Activated CD4-positive, alpha-beta T cell treated with anti-CD3 and anti-CD28 coated beads for 4 hours (primary cell): Measurements from ENCODE around the gene MCRIP2.

Experiments used
- DNase-seq, 2 donors: peaks; one replicate each; pipeline ENCODE4 v3.0.0-alpha.2; 2020

MCRIP2 gene

DNA sequence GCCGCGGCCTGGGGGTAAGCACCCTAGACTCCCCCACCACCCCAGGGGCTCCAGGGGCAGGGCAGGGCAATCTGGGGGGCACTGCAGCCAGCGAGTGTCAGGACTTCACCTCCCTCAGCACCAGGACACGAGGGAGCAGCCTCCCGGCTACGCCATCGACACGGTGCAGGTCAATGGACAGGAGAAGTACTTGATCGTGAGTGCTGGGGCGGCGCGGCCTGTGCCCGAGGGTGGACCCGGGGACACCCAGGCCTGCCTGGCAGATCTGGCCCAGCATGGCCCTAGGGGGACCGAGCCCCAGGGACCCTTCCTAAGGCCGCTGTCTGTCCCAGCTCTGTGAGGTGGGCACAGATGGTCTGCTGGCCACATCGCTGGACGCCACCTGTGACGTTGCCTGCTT lies 30.7 kb downstream of the MCRIP2 start:
- no peak for DNase-seq

DNA sequence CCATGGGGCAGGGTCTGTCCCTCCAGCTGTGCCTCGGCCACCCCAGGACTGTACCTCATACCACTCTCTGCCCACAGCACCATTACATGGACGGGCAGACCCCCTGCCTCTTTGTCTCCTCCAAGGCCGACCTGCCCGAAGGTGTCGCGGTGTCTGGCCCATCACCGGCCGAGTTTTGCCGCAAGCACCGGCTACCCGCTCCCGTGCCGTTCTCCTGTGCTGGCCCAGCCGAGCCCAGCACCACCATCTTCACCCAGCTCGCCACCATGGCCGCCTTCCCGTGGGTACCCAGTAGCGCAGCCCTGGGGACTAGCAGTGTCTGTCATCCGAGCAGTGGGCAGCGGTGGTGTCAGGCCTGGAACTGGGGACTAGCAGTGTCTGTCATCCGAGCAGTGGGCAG lies 31.2 kb downstream of the MCRIP2 start:
- no peak for DNase-seq

DNA sequence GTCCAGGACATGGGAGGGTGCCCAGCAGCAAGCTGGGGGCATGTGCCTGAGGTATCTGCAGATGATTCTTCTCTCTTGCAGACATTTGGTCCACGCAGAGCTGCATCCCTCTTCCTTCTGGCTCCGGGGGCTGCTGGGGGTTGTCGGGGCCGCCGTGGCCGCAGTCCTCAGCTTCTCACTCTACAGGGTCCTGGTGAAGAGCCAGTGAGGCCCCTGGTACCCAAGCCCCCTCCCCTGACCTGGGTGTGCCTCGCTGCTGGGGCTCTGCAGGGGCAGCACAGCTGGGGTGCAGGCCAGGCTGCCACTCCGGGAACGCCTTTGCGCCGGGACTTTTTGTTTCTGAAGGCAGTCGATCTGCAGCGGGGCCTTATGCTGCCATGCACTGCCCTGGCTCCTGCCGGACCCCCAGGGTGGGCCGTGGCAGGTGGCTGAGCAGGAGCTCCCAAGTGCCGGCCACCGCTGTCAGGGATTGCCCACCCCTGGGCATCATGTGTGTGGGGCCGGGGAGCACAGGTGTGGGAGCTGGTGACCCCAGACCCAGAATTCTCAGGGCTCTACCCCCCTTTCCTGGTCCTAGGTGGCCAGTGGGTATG lies 31.9 kb downstream of the MCRIP2 start:
- DNase-seq: no peak

DNA sequence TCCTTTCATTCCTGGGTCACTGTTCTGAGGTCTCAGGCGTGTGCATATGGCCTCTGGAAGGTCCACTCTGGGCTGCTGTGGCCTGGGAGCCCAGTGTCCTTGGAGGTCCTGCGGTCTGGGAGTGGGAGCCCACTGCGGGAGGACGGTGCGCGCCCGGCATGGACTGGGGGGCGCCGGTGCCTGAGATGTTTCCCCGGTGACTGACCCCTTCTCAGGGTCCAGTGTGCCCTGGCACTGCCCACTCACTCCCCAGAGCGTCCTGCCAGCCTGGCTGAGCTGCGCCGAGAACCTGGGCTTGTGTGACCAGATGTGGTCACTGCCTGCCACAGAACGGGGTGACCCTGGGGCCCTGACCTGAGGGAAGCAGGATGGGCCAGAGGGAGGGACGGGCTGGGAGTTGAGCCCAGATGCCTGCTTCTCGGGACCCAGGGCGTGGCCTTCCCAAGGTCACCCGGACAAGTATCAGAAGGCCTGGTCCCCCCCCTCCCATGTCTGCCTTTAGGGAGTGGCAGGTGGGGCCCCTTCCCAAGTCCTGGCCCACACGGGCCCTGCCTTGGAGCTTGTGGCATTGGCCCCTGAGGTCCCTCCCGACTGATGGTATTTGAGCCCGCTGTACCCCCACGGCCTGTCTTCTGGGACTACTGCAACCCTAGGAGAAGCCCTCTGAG lies 32.7 kb downstream of the MCRIP2 start:
- DNase-seq: no peak

DNA sequence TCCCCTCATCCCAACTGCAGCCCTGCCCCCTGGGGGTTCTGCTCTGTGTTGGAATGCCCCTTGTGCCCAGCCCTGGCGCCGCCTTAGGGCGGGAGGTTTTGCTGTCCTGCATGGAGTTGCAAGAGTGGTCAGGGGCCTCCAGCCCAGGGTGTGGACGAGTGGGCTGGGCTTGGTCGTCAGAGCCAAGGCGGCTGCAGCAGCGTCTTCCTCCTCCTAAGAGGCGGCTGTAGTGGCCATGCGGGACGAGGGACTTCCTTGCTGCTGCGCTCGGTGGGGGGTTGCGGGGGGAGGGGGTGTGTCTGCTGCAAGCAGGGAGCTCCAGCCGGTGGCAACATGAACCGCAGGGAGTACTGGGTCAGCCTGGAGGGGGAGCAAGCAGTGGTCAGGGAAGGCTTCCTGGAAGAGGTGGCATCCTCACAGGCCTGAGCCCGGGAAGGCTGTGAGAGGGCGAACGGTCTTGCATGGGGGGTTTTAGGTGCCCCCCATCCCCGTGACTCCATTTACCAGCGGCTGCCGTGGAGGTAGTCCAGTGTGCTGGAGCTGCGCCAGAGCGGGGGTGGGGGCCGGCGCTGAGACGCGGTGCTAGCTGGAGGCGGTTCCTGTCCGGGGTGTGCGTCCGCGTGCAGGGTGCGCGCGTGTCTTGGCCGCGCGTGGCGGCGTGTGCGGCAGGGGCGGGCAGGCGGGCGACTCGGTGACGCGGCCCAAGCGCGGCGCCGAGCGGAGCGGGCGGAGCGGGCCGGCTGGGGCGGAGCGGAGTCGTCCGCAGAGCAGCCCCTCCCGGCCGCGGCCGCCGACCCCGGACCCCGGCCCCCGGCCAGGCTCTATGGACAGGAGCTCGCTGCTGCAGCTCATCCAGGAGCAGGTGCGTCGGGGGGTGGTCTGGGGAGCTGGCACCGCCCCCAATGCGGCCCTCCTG lies 33.6 kb downstream of the MCRIP2 start, which contains the start of gene RHBDL1:
Gene RHBDL1 (plus strand): TSS at position 704 of the 916 bp plus-strand sequence. CDS start 120 bp downstream, at position 824.
- DNase-seq: no peak

DNA sequence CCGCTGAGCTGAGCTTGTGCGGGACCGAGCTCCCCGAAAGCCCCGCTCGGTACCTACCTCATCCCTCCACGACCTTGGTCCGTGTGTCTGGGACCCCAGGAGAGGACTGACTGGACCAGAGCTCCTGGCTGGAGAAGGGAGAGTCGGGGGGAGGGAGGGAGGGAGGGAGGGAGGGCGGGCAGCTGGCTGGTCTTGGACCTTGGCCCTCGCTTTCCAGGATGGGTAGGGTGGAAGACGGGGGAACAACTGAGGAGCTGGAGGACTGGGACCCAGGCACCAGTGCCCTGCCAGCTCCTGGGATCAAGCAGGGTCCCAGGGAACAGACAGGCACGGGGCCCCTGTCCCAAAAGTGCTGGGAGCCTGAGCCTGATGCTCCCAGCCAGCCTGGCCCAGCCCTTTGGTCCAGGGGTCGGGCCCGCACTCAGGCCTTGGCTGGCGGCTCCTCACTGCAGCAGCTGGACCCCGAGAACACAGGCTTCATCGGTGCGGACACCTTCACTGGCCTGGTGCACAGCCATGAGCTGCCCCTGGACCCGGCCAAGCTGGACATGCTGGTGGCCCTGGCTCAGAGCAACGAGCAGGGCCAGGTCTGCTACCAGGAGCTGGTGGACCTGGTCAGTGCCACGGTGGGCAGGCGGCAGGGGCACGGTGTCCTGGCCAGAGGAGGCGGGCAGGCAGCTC lies 34.4 kb downstream of the MCRIP2 start:
- no peak for DNase-seq

DNA sequence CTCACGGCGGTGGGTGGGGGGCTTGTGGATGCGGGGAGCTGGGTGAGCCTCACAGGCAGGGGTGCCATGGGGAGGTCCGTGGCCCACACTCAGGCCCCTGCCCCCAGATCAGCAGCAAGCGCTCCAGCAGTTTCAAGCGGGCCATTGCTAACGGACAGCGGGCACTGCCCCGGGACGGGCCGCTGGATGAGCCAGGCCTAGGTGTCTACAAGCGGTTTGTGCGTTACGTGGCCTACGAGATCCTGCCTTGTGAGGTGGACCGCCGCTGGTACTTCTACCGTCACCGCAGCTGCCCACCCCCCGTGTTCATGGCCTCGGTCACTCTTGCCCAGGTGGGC lies 34.9 kb downstream of the MCRIP2 start:
- no peak for DNase-seq

DNA sequence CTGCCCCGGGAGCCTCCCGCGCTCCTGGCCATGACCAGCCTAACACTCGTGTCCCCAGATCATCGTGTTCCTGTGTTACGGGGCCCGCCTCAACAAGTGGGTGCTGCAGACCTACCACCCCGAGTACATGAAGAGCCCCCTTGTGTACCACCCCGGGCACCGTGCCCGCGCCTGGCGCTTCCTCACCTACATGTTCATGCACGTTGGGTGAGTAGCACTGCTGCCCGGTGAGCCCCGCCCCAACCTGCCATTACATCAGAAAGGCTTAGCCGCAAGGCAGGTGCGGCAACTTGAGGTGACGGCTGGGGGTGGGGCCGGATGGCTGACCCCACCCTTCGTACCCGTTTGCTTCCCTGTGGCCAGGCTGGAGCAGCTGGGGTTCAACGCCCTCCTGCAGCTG lies 35.3 kb downstream of the MCRIP2 start:
- DNase-seq: no peak

DNA sequence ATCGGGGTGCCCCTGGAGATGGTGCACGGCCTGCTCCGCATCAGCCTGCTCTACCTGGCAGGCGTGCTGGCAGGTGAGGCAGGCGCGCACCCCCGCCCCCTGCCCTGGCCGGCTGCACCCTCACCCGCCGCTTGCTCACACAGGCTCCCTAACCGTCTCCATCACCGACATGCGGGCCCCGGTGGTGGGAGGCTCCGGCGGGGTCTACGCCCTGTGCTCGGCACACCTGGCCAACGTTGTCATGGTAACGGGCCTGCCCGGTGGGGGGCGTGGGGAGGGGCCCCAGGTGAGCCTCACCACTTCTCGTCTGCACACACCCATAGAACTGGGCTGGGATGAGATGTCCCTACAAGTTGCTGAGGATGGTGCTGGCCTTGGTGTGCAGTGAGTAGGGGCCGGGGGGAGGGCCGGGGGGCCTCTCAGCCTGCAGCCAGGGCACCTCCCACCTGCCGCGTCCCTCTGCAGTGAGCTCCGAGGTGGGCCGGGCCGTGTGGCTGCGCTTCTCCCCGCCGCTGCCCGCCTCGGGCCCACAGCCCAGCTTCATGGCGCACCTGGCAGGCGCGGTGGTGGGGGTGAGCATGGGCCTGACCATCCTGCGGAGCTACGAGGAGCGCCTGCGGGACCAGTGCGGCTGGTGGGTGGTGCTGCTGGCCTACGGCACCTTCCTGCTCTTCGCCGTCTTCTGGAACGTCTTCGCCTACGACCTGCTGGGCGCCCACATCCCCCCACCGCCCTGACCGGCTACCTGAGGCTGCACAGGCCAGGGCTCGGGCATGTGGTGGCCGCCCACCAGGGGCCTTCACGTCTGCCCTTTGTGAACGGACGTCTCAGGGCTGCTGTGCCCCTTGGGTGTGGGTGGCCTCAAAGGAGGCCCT lies 35.9 kb downstream of the MCRIP2 start:
- DNase-seq: no peak

DNA sequence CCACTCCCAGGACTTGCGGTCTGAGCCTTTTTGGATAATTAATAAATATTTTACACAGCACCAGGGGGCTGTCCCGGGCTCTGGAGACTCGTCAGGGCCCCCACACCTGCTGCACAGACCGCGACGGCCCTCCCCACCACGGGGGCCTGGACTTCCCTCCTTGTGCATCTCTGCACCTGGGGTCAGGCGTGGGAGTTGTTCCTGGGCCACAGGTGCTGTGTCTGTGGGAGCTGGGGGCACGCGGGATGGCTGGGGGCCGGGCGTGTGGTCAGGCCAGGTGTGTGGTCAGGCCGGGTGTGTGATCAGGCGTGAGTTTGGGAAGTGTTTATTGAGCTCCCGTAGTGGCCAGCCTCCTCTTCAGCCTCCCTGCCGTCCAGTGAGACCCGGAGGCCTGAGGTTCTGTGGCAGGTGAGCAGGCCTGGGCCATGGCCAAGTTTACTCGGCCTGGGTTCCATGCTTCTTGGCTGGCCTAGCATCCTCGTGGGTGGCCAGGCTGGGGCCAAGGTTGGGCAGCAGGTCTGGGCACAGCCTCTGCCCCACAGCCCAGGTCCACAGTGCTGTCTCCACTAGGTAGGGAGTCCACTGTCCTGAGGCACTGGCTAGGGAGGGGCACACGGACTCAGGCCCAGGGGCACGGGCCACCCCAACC lies 36.7 kb downstream of the MCRIP2 start:
- no peak for DNase-seq

DNA sequence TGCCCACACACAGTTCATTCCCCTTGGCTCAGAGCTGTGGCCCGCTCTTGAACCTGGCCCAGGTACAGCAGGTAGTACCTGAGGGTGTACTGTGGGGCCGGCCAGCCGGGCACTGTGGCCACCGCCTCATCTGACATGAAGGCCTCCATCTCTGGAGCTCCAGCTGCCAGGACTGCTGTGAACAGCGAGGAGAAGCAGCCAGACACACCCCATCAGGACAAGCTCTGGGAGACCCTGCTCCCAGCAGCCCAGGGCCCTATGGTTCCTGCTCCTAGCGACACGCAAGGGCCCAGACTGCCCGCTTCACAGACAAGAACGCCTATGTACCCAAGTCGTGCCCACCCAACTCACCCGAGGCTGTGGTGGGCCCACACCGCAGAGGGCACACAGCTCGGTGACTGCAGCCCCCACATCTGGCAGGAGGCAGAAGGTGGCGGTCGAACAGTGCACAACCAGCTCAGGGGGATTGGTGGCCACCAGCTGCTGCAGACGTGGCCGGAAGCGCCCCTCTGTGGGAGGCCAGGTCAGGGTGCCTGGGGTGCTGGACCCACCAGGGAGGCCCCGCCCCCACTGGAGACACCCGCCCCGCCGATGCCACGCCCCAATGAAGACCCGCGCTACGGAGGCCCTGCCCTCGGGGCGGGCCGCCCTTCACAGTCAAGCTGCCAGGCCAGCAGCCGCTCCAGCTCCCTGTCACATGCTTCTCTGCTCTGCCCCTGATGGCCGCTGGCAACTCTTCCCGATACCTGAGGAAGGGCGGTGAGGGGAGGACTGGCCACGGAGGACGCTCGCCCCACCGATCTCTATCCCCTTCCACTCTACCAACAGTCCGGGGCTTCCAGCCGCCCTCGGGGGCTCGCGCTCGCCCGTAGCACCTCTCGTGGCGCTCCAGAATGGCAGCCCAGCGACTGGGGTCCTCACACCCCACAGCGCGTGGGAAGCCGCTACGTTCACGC lies 37.5 kb downstream of the MCRIP2 start:
- peak; percentile 47 to 50 for DNase-seq

DNA sequence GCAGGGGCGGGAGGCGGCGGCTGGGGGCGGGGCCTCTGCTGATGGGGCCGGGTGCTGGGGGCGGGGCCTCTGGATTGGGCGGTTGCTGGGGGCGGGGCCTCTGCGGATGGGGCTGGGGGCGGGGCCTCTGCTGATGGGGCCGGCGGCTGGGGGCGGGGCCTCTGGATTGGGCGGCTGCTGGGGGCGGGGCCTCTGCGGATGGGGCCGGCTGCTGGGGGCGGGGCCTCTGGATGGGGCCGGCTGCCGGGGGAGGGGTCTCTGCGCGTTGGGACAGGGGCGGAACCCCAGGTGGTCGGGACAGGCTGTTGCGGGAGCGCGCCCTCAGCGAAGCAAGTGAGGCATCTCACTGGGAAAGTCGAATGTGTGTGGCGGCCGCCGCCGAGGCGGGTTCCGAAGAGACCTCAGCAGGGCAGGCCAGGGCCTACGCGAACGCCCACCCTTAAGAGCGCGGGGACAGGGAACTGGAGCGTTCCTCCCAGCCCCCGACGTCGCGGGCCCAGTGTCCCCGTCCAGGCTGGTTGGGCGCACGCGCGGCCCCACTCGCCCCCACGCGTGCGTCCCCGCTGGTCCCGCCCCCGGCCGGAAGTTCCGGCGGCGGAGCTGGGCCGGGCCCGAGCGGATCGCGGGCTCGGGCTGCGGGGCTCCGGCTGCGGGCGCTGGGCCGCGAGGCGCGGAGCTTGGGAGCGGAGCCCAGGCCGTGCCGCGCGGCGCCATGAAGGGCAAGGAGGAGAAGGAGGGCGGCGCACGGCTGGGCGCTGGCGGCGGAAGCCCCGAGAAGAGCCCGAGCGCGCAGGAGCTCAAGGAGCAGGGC lies 38.4 kb downstream of the MCRIP2 start, which contains the start of gene STUB1:
Gene STUB1 (plus strand): TSS at position 597 of the 811 bp plus-strand sequence. CDS start 116 bp downstream, at position 713.
- peak; percentile 91 to 93 for DNase-seq

DNA sequence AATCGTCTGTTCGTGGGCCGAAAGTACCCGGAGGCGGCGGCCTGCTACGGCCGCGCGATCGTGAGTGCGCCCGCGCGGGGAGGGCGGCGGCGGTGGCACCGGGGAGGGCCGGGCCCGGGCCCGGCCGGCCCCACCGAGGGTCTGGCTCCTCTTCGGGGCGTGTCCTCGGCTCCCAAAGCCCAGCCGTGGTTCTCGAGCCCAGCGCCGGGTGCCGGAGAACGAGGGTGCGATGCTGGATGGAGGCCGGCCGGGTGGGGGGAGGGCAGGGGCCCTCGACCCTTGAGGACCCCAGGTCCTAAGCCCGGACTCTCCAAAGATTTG lies 39.0 kb downstream of the MCRIP2 start:
- DNase-seq: no peak

DNA sequence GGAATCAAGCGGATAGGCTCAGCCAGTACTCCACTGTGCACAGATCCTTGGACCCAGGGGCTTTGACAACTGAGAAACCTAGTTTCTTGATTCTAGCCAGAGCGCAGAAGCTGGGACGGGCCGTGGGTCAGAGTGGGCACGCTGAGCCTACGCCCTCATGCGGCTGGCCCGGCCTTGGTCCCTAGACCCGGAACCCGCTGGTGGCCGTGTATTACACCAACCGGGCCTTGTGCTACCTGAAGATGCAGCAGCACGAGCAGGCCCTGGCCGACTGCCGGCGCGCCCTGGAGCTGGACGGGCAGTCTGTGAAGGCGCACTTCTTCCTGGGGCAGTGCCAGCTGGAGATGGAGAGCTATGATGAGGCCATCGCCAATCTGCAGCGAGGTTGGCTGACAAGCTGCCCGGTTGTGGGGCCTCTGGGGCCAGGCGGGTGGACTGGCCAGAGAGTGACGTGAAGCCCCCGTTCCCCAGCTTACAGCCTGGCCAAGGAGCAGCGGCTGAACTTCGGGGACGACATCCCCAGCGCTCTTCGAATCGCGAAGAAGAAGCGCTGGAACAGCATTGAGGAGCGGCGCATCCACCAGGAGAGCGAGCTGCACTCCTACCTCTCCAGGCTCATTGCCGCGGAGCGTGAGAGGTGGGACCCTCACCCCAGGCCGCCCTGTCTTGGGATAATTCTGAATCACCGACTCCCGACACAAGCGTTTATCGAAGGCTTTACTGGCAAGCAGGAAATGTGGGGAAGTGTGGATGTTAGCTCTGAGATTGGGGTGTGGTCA lies 39.5 kb downstream of the MCRIP2 start:
- no peak for DNase-seq

DNA sequence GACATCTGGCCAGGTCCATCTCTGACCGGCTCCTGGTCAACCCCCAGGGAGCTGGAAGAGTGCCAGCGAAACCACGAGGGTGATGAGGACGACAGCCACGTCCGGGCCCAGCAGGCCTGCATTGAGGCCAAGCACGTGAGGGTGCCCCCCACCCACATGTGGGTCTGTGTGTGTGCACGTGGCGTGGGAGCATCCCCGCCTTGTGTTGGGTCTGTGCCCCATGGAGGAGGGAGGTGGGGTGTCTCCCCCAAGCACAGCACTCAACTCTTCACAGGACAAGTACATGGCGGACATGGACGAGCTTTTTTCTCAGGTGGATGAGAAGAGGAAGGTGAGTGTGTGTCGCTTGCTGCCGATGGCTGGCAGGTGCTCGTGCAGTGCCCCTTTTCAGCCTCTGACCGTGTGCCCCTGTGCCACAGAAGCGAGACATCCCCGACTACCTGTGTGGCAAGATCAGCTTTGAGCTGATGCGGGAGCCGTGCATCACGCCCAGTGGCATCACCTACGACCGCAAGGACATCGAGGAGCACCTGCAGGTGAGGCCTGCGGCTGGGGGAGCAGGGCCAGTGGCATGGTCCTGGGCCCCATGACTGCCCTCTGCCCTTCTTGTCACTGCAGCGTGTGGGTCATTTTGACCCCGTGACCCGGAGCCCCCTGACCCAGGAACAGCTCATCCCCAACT lies 40.3 kb downstream of the MCRIP2 start:
- no peak for DNase-seq

DNA sequence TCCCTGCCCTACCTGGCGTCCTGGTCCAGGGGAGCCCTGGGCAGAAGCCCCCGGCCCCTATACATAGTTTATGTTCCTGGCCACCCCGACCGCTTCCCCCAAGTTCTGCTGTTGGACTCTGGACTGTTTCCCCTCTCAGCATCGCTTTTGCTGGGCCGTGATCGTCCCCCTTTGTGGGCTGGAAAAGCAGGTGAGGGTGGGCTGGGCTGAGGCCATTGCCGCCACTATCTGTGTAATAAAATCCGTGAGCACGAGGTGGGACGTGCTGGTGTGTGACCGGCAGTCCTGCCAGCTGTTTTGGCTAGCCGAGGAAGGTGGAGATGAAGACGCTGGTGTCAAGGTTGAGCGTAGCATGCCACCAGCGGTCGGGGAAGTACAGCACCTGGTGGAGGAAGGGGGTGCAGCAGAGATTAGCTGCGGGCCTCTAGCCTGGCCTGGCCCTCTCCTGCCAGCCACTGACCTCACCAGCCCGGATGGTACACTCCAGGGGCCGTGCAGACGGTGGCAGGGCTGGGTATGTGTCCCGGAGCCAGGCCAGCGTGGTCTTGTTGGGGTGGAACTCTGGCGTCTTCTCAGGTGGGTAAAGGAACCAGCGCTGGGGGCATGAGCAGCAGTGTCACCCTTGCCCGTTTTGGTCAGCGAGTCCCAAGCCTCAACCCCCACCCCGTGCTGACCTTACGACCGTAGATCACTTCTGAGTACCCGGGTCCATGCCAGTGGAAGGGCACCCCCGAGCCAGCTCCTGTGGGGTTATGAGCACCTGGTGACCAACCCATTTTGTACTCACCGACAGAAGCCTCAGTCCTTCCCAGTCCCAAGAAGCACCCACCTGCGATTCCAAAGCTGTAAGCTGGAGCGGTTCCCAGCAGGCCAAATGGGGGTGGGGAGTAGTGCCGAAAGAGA lies 41.1 kb downstream of the MCRIP2 start:
- no peak for DNase-seq
